HG03460 (cell line): Measurements from ENCODE around the gene VIPAS39.
"Not testable (repeated sequence)": the region's sequence is repeated elsewhere in the genome, so short reads cannot be mapped to it uniquely, and the experiment has no call there.

ENCODE experiments used
- ATAC-seq: cut with Tn5 transposase; IDR thresholded peaks from one replicate; pipeline ENCODE4 v1.9.1; 2021; ENCODE audit not compliant: unreplicated experiment

Gene VIPAS39

GRCh38 chr14:77470224-77470870 lies 12.9 kb upstream of the VIPAS39 start:
- ATAC-seq, result no peak

- ATAC-seq, result no peak
These were observed 12.1 kb upstream of the VIPAS39 start for GRCh38 chr14:77469539-77469938.

- no peak for ATAC-seq
These were observed 11.7 kb upstream of the VIPAS39 start for GRCh38 chr14:77469067-77469505.

DNA sequence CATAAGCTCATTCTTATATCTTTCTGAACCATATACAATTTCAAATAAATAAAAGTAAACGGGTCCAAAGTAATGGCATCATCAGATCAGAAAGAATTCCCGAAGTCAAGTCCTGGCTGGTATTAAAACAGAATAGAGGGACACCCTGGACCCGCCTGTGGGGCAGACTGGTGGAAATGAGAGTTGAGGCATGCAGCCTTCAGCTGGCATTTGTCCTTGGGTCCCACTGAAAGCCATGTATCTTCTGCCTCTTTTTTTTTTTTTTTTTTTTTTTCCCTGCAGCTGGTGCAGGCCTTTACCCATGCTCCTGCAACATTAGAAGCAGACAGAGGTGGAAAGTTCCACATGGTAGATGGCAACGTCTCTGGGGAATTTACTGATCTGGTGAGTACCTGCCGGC lies 10.4 kb upstream of the VIPAS39 start:
- no peak for ATAC-seq

- no peak for ATAC-seq
These were observed 1.8 kb upstream of the VIPAS39 start for GRCh38 chr14:77459072-77459723.

DNA sequence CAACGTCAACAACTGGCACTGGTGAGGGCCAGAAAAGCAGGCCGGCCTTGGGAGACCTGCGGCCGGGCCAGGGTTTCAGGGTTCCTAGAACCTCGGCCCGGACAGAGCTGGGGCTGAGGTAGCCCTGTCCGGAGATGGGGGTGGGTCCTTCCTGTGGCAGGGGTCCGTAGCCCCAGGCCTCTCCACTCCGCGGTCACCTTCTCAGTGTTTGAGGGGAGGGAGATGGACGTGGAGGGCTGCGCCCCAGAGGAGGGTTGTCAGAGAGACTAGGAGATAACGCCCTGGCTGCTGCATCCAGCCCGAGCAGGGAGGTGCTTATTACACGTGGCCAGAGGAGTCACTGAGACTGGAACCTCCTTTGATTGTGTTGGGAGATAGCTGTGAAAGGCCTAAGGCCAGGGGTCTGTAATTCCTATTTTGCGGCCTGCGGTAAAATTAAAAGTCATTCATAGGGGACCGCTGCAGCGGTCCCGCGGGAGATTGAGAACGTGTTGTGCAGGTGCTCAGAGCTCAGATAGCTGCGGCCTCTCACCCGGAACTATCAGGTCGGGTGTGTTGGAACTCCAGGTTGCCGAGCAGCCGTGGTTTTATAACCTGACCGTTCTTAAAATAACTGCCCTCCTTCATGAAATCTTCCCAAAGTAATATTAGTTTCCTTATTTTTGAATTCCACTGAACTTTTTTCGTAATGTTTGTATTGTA lies 999 bp upstream of the VIPAS39 start:
- peak; percentile 17 for ATAC-seq

DNA sequence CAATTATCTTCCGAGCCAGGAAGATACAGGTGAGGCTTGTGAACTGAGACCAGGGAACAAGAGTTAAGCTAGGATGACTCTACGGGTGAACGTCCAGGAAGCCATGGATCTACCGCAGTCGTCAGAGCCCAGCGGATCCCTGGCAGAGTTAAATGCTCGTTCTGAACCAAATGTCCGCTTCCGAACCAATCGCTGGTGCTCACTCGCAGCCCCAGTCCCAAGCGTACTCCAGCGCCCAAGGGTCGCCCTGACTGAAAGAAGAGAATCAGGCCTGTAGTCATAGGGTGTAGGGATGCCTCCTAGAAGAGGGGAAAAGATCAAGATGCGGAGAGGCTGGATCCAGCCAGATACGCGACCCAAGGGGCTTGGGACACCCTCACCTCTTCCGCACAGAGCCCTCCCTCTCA lies 283 bp downstream of the VIPAS39 start:
- ATAC-seq, result no peak

GRCh38 chr14:77455966-77456640 lies 1.3 kb downstream of the VIPAS39 start:
- no peak for ATAC-seq

GRCh38 chr14:77442196-77442595 lies 15.2 kb downstream of the VIPAS39 start:
- no peak for ATAC-seq

DNA sequence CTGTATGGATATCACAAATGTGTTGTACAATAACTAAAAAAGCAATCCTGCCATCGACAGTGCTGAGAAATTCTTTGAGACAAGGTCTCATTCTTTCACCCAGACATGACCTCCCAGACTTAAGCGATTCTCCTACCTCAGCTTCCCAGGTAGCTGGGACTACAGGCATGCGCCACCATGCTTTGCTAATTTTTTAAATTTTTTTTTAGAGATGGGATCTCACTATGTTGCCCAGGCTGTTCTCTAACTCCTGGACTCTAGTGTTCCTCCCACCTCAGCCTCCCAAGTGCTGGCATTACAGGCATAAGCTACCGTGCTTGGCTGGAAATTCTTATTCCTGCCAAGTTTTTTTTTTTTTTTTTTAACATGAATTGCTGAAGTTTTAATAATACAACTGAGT lies 17.5 kb downstream of the VIPAS39 start:
- no peak for ATAC-seq

DNA sequence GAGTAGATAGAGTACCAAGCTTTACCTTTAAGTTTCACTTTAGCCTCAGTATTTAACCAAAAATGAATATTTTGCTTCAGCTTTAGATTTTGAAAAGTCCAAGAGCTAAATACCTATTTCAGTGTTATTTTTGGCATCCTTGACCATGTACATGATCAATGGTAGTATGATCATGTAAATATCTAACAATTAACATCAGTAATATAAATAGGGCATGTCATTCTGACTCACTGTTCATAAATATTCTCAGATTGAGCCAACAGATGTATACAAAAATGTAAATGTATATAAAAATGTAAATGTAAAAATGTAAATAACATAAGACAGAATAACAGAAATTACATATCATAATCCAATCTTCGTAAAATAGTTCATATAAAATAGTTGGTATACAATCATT lies 18.8 kb downstream of the VIPAS39 start:
- ATAC-seq, result no peak

- ATAC-seq, result no peak
These were observed 21.4 kb downstream of the VIPAS39 start for GRCh38 chr14:77436042-77436441.

DNA sequence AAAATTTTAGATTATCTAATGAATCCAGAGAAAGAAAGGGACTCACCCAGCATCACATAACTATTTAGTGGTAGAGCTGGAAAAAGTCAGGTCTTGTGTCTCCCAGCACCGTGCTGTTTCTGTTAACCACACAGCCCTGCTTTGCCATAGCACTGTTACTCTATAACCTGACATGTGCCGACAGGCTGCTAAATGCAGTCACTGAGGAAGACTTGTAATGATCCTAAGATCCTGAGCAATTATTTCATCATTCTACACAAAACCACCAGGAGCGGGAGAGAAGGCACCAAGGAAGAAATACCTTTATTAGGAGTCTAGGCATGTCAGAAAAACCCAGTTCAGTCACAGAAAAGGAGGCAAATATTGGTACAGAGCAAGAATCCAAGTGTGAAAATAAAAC lies 31.0 kb downstream of the VIPAS39 start:
- no peak for ATAC-seq

- no peak for ATAC-seq
These were observed 32.5 kb downstream of the VIPAS39 start for GRCh38 chr14:77424862-77425261.

DNA sequence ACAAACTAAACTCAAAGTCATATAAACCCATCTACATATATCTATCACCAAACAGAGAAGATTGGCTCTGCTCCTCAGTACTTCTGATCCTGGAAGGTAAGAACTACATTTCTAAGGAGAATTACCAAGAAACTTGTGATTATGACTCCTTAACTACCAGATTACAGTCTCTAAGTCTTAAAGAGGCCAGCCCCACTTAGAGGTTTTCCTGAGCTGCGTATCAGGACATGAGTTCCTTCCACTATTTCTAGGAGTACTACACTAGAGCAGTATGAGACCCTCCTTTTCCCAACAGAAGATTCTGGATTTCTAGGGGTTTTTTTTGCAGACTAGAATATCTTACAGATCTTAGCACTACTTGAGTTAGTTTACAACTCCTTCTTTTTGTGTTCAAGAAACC lies 34.0 kb downstream of the VIPAS39 start, which contains the start of gene NOXRED1:
TSS of gene NOXRED1 (minus strand) at position 101 of the 400 bp plus-strand sequence. CDS start 634 bp downstream, outside the sequence.
- ATAC-seq, result no peak

- ATAC-seq, result no peak
These were observed 36.2 kb downstream of the VIPAS39 start for GRCh38 chr14:77421201-77421600.

DNA sequence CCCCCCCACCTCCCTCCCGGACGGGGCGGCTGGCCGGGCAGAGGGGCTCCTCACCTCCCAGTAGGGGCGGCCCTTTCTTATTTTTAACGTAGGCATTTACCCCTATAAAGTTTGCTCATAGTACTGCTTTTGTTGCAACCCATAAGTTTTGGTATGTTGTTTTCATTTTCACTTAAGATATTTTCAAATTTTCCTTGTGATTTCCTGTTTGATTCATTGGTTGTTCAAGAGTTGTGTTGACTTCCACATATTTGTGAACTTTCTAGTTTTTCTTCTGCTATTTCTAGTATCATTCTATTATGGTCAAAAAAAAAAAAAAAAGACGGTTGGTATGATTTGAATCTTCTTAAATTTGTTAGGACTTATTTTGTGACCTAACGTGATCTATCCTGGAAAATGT lies 40.6 kb downstream of the VIPAS39 start:
- ATAC-seq, result no peak

GRCh38 chr14:77416098-77416497 lies 41.3 kb downstream of the VIPAS39 start:
- not testable (repeated sequence) for ATAC-seq

DNA sequence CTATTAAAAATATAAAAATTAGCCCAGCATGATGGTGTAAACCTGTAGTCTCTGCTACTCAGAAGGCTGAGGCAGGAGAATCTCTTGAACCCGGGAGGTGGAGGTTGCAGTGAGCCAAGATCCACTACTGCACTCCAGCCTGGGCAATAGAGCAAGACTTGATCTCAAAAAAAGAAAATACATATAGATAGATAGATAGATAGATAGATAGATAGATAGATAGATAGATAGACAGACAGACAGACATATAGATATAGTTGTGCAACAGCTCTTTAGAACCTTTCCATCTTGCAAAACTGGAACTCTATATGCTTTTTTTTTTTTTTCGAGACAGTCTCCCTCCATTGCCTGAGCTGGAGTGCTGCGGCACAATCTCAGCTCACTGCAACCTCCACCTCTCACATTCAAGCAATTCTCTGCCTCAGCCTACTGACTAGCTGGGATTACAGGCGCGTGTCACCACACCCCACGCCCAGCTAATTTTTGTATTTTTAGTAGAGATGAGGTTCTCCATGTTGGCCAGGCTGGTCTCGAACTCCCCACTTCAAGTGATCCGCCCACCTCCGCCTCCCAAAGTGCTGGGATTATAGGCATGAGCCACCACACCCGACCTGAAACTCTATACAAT lies 41.9 kb downstream of the VIPAS39 start:
- ATAC-seq, result not testable (repeated sequence)

DNA sequence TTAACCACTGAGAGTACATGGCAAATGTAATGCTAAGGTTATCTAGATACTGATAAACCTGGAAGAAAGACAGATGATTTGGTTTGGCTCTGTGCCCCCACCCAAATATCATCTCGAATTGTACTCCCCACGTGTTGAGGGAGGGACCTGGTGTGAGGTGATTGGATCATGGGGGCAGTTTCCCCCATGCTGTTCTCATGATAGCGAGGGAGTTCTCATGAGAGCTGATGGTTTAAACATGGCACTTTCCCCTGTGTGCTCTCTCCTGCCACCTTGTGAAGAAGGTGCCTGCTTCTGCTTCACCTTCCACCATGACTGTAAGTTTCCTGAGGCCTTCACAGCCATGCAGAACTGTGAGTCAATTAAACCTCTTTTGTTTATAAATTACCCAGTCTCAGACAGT lies 48.3 kb downstream of the VIPAS39 start:
- ATAC-seq, result no peak

- no peak for ATAC-seq
These were observed 50.2 kb downstream of the VIPAS39 start for GRCh38 chr14:77407158-77407557.
